Ovary (tissue), 3 donors: ENCODE results near the gene RPL13.

Experiments
- CTCF ChIP-seq, 3 donors: fragments of 450-650 bp in 2 of 3; fragments of 200-600 bp in 1 of 3; IDR thresholded peaks; one replicate each; pipeline versions ENCODE4 v1.5.1 to v1.8.0; 2016 to 2022; ENCODE audit warnings: antibody characterized with exemption in 3 of 3, mild to moderate bottlenecking in 1 of 3
- EP300 ChIP-seq: sonication (generic); formaldehyde crosslinking; IDR thresholded peaks from one replicate; pipeline ENCODE4 v1.6.1; 2017; ENCODE audit warnings: antibody characterized with exemption
- POLR2A ChIP-seq: fragments of 450-650 bp; IDR thresholded peaks from one replicate; pipeline ENCODE4 v1.6.1; 2017; ENCODE audit warnings: antibody characterized with exemption, mild to moderate bottlenecking, moderate library complexity
- donor health status: DM: no; HTN: no; CAD: no.

GRCh38 chr16:89562939-89563338 is 2.5 kb downstream of the RPL13 start:
- TF ChIP-seq CTCF (IDR thresholded peaks at IDR 0.05) (no peak), POLR2A (no peak), EP300 (no peak)
